Trophoblast cell (in vitro differentiated cells and primary cell): Measurements from ENCODE around the gene TRAPPC14.
"Not testable (repeated sequence)": the region's sequence is repeated elsewhere in the genome, so short reads cannot be mapped to it uniquely, and the experiment has no call there.

Source experiments
- DNase-seq, 2 donors: peaks; one replicate each; pipeline ENCODE4 v3.0.0-alpha.2; 2016
- H2AFZ ChIP-seq: 2 replicates; pipeline ENCODE4 v1.6.1; 2013; ENCODE audit warnings: low read length, moderate library complexity, mild to moderate bottlenecking; ENCODE audit not compliant: insufficient read depth, poor library complexity
- H2AK5ac ChIP-seq: 2 replicates; pipeline ENCODE4 v1.6.1; 2013; ENCODE audit warnings: mild to moderate bottlenecking, low read length
- H2BK120ac ChIP-seq: 2 replicates; pipeline ENCODE4 v1.6.1; 2013; ENCODE audit warnings: low read length, mild to moderate bottlenecking, moderate library complexity; ENCODE audit not compliant: insufficient read depth, poor library complexity
- H2BK12ac ChIP-seq: 2 replicates; pipeline ENCODE4 v1.6.1; 2013; ENCODE audit warnings: mild to moderate bottlenecking, low read length, moderate library complexity
- H2BK5ac ChIP-seq: 2 replicates; pipeline ENCODE4 v1.6.1; 2013; ENCODE audit warnings: low read length, low read depth, moderate library complexity, mild to moderate bottlenecking; ENCODE audit not compliant: poor library complexity
- H3K14ac ChIP-seq: 2 replicates; pipeline ENCODE4 v1.6.1; 2013; ENCODE audit warnings: mild to moderate bottlenecking, low read length
- H3K18ac ChIP-seq: 2 replicates; pipeline ENCODE4 v1.6.1; 2013; ENCODE audit warnings: mild to moderate bottlenecking, low read length
- H3K23ac ChIP-seq: 2 replicates; pipeline ENCODE4 v1.6.1; 2013; ENCODE audit warnings: low read length
- H3K27ac ChIP-seq: 2 replicates; pipeline ENCODE4 v1.5.1; 2013; ENCODE audit warnings: low read depth, mild to moderate bottlenecking, inconsistent platforms, low read length, moderate library complexity
- H3K27me3 ChIP-seq: 2 replicates; pipeline ENCODE4 v1.6.1; 2013; ENCODE audit warnings: inconsistent platforms, mild to moderate bottlenecking, low read length, moderate library complexity; ENCODE audit not compliant: insufficient read depth
- H3K36me3 ChIP-seq, 2 experiments: 1 replicate in 1 of 2; 2 replicates in 1 of 2; pipeline ENCODE4 v1.6.1; 2013; ENCODE audit warnings: low read length in 2 of 2, mild to moderate bottlenecking in 2 of 2, moderate library complexity in 1 of 2; ENCODE audit not compliant: insufficient read depth in 2 of 2, control insufficient read depth in 1 of 2
- H3K4ac ChIP-seq: 2 replicates; pipeline ENCODE4 v1.6.1; 2013; ENCODE audit warnings: low read depth, mild to moderate bottlenecking, low read length, moderate library complexity
- H3K4me1 ChIP-seq, 2 experiments: 1 replicate in 1 of 2; 2 replicates in 1 of 2; pipeline ENCODE4 v1.6.1; 2013; ENCODE audit warnings: low read length in 2 of 2, mild to moderate bottlenecking in 2 of 2, moderate library complexity in 1 of 2; ENCODE audit not compliant: insufficient read depth in 2 of 2, control insufficient read depth in 1 of 2
- H3K4me2 ChIP-seq: 2 replicates; pipeline ENCODE4 v1.6.1; 2013; ENCODE audit warnings: inconsistent platforms, mild to moderate bottlenecking, low read length, moderate library complexity
- H3K4me3 ChIP-seq: 2 replicates; pipeline ENCODE4 v1.5.1; 2013; ENCODE audit warnings: mild to moderate bottlenecking, low read depth, low read length, inconsistent platforms
- H3K79me1 ChIP-seq: one replicate; pipeline ENCODE4 v1.6.1; 2013; ENCODE audit warnings: low read length
- H3K79me2 ChIP-seq: 2 replicates; pipeline ENCODE4 v1.6.1; 2013; ENCODE audit warnings: low read length, mild to moderate bottlenecking; ENCODE audit not compliant: control insufficient read depth, insufficient read depth, poor library complexity
- H3K9ac ChIP-seq: 2 replicates; pipeline ENCODE4 v1.6.1; 2013; ENCODE audit warnings: mild to moderate bottlenecking, low read length
- H3K9me3 ChIP-seq: 2 replicates; pipeline ENCODE4 v1.6.1; 2013; ENCODE audit warnings: low read depth, mild to moderate bottlenecking, control low read depth, inconsistent platforms, low read length; ENCODE audit not compliant: insufficient read depth
- H4K12ac ChIP-seq: 2 replicates; pipeline ENCODE4 v1.6.1; 2013; ENCODE audit warnings: low read depth, mild to moderate bottlenecking, low read length, moderate library complexity
- H4K8ac ChIP-seq: 2 replicates; pipeline ENCODE4 v1.6.1; 2013; ENCODE audit warnings: low read depth, mild to moderate bottlenecking, low read length, moderate library complexity
- H4K91ac ChIP-seq: one replicate; pipeline ENCODE4 v1.6.1; 2013; ENCODE audit warnings: low read depth, mild to moderate bottlenecking, low read length, moderate library complexity
- WGBS: extraction: QIAGEN DNeasy Blood & Tissue Kit; methylation state at CpG from one replicate; pipeline ENCODE4 v1.1.7; 2013; ENCODE audit warnings: missing lambda C conversion rate; ENCODE audit not compliant: insufficient read length, insufficient coverage; ENCODE audit errors: extremely low coverage; 5-methylcytosine and 5-hydroxymethylcytosine counted together

Gene TRAPPC14

DNA sequence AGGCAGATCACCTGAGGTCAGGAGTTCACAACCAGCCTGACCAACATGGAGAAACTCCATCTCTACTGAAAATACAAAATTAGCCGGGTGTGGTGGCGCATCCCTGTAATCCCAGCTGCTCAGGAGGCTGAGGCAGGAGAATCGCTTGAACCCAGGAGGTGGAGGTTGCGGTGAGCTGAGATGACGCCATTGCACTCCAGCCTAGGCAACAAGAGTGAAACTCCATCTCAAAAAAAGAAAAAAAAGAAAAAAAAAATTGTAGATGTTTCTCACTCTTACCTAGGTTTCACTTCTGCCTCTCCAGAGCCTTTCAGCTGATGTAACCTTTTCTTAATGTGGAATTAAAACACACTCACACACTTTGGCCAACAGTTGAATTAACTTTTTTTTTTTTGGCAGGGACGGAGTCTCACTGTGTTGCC, 37.4 kb upstream of the TRAPPC14 start:
- not testable (repeated sequence) for H4K91ac ChIP-seq, H3K27me3 ChIP-seq, H3K4ac ChIP-seq, DNase-seq, H3K9me3 ChIP-seq, H3K4me3 ChIP-seq, H3K23ac ChIP-seq, H3K4me2 ChIP-seq, H3K79me2 ChIP-seq, H2BK5ac ChIP-seq, H3K18ac ChIP-seq, H4K8ac ChIP-seq, H2AFZ ChIP-seq, H4K12ac ChIP-seq, H2BK120ac ChIP-seq, H3K79me1 ChIP-seq, H3K36me3 ChIP-seq, H3K4me1 ChIP-seq, H2AK5ac ChIP-seq, H3K9ac ChIP-seq, H3K14ac ChIP-seq, H2BK12ac ChIP-seq, H3K27ac ChIP-seq
- WGBS = no CpG with 5 or more reads among the region's 6 CpGs

DNA sequence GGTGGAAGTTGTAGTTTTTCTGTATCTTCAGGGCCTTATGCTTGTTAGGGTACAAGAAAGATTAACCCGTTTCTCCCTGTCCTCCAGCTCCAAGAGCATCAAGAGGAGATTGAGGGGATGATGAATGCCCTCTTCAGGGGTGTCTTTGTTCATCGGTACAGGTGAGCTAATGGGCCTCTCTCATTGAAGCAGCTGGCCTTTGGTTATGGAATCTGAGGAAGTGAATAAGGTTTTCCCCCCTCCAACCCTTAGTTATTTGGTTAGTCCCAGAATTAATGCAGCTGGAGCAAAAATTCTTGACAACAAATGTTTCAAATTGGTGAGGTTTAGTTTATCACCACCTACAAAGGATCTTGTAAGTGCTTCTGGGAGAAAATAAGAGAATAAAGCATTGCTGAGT, 36.7 kb upstream of the TRAPPC14 start:
- Histone ChIP-seq H3K79me2 (no peaks in the 10 kb centered on the region), H3K4me2 (no peak overlapping the region), H4K91ac (no peak overlapping the region), H3K27me3 (no peaks in the 10 kb centered on the region), H2BK5ac (no peak overlapping the region), H3K23ac (no peak overlapping the region), H3K9me3 (no peaks in the 10 kb centered on the region), H3K27ac (no peak overlapping the region), H3K4ac (no peak overlapping the region), H3K4me1 (no peaks in the 10 kb centered on the region), H2BK12ac (no peak overlapping the region), H2AK5ac (no peak overlapping the region), H3K79me1 (no peaks in the 10 kb centered on the region), H3K14ac (no peak overlapping the region), H3K18ac (no peak overlapping the region), H3K4me3 (no peak overlapping the region), H4K8ac (no peak overlapping the region), H2BK120ac (no peak overlapping the region), H2AFZ (no peak overlapping the region), H3K9ac (no peak overlapping the region), H3K36me3 (no peaks in the 10 kb centered on the region), H4K12ac (no peak overlapping the region)
- no peak for DNase-seq
- no CpG with 5 or more reads among the region's 2 CpGs for WGBS

DNA sequence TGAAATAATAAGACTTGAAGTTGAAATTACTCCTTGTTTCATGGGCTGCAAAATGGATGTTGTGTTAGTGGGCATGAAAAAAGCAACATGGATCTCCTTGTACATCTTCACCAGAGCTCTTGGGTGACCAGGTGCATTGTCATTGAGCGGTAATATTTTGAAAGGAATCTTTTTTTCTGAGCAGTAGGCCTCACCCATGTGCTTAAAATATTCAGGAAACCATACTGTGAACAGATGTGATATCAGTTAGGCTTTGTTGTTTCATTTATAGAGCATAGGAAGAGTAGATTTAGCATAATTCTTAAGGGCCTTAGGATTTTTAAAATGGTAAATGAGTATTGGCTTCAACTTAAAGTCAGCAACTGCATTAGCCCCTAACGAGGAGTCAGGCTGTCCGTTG, 34.4 kb upstream of the TRAPPC14 start:
- Histone ChIP-seq H3K23ac (no peak overlapping the region), H2AK5ac (no peak overlapping the region), H3K4me3 (no peak overlapping the region), H3K79me1 (no peaks in the 10 kb centered on the region), H2BK120ac (no peak overlapping the region), H3K18ac (no peak overlapping the region), H3K4ac (no peak overlapping the region), H3K14ac (no peak overlapping the region), H2AFZ (no peak overlapping the region), H4K12ac (no peak overlapping the region), H2BK5ac (no peak overlapping the region), H3K36me3 (no peaks in the 10 kb centered on the region), H3K4me1 (no peaks in the 10 kb centered on the region), H2BK12ac (no peak overlapping the region), H3K4me2 (no peak overlapping the region), H3K9ac (no peak overlapping the region), H3K9me3 (no peaks in the 10 kb centered on the region), H3K27ac (no peak overlapping the region), H3K79me2 (no peaks in the 10 kb centered on the region), H4K91ac (no peak overlapping the region), H3K27me3 (no peaks in the 10 kb centered on the region), H4K8ac (no peak overlapping the region)
- WGBS = no CpG with 5 or more reads among the region's 3 CpGs
- no peak for DNase-seq

DNA sequence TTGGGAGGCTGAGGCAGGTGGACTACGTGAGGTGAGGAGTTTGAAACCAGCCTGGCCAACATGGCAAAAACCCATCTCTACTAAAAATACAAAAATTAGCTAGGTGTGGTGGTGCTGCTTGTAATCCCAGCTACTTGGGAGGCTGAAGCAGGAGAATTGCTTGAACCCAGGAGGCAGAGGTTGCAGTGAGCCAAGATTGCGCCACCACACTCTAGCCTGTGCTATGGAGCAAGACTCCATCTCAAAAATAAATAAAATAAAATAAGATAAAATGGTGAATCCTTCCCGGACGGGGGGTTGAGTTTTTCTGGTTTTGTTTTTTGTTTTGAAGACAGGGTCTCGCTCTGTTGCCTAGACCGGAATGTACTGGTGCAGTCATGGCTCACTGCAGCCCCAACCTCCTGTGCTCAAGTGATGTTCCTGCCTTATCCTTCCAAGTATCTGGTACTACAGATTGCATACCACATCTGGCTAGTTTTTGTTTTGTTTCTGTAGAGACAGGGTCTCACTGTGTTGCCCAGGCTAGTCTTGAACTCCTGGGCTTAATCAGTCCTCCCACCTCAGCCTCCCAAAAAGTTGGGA, 33.8 kb upstream of the TRAPPC14 start:
- H3K18ac ChIP-seq, DNase-seq, H3K36me3 ChIP-seq, H2AK5ac ChIP-seq, H4K12ac ChIP-seq, H3K23ac ChIP-seq, H3K27me3 ChIP-seq, H3K4ac ChIP-seq, H4K91ac ChIP-seq, H3K9ac ChIP-seq, H3K79me2 ChIP-seq, H4K8ac ChIP-seq, H3K79me1 ChIP-seq, H2BK5ac ChIP-seq, H3K4me3 ChIP-seq, H3K14ac ChIP-seq, H3K4me1 ChIP-seq, H3K9me3 ChIP-seq, H3K27ac ChIP-seq, H3K4me2 ChIP-seq, H2AFZ ChIP-seq, H2BK12ac ChIP-seq, H2BK120ac ChIP-seq: not testable (repeated sequence)
- no CpG with 5 or more reads among the region's 6 CpGs for WGBS
